ENCODE measurements around the gene PMEL.

- no peak for TF ChIP-seq CTCF (IDR thresholded peaks at IDR 0.05)
- TF ChIP-seq POLR2A (IDR thresholded peaks at IDR 0.05) = no peak
Measured at GRCh38 chr12:55993230-55993853, 27.5 kb upstream of the PMEL start.
